Activated CD4-positive, CD25-positive, alpha-beta regulatory T cell treated with anti-CD3 and anti-CD28 coated beads, Interleukin-2, amount 50 U/mL, for 72 hours (primary cell): Measurements from ENCODE around the gene DNAJB12.

Source experiments
- DNase-seq: peaks from one replicate; pipeline ENCODE4 v3.0.0; 2021

DNAJB12 gene

GRCh38 chr10:72285972-72286521, 68.7 kb downstream of the DNAJB12 start:
- DNase-seq, result no peak

- DNase-seq, result no peak
Observed at GRCh38 chr10:72283131-72283530, 71.6 kb downstream of the DNAJB12 start.
